HG03571 (cell line): ENCODE data around the gene GPR65.

ENCODE experiments used
- ATAC-seq: cut with Tn5 transposase; IDR thresholded peaks from one replicate; pipeline ENCODE4 v1.9.1; 2021; ENCODE audit not compliant: unreplicated experiment

GPR65 gene, protein sequence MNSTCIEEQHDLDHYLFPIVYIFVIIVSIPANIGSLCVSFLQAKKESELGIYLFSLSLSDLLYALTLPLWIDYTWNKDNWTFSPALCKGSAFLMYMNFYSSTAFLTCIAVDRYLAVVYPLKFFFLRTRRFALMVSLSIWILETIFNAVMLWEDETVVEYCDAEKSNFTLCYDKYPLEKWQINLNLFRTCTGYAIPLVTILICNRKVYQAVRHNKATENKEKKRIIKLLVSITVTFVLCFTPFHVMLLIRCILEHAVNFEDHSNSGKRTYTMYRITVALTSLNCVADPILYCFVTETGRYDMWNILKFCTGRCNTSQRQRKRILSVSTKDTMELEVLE

DNA sequence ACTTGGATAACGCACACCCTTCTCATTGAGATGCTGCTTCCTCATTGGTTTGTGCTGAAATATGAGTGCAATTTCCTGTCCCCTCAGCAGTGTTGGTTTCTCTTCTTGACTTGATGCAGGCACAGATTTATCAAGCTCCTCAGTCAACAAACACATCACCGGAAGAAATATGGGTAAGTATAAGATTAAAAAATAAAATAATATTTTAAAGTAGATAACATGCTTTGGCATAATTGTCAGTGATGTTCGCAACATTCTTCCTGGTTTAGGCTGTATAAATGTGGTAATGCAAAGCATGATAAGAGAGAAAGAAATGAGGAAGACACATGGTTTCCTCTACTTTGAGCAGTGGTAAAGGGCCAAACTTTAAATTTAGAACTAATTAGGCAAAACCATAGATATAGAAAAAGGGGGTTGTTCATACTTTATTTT, at the start of gene GPR65:
Gene GPR65 (plus strand): TSS at position 86 of the 432 bp plus-strand sequence. CDS start 5,713 bp downstream, outside the sequence.
- peak; percentile 70 for ATAC-seq

DNA sequence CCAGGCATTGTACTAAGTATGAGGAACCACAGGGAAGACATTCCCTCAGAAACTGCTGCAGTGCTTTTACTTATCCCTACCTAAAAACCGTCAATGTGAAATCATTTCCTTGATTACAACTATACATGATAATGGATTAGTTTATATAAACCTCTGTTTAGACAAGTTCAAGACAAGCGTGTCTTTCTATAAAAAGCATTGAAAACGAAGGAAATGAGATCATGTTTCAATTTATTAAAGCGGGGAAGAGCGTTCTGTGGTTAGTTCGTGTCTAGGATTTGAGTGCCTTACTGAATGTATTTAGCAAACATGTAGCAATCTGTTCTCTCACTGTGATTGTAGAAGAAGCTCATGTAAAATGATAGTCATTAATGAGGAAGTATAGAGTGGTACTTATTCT, 49.4 kb upstream of the GPR65 start:
- no peak for ATAC-seq

DNA sequence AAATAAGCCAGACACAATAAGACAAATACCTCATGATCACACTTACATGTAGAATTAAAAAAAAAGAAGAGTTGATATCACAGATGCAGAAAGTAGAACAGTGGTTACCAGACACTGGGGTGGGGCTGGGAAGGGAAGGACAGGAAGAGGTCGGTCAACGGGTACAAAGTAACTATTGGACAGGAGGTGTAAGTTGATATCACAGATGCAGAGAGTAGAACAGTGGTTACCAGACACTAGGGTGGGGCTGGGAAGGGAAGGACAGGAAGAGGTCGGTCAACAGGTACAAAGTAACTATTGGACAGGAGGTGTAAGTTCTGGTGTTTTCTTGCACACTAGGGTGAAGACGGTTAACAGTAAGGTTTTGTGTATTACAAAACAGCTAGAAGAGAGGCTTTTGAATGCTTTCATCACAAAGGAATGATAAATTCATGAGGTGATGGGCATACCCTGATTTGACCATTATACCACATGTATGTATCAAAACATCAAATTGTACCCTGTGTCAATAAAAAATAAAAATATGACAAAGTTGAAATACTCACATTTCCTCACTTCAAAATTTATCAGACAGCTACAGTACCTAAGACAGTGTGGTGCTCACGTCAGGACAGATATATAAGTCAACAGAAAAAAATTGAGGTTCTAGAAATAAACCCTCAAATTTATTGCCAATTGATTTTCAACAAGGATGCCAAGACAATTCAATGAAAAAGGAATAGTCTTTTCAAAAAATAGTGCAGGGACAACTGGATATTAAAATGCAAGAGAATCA, 44.7 kb upstream of the GPR65 start:
- ATAC-seq = no peak

DNA sequence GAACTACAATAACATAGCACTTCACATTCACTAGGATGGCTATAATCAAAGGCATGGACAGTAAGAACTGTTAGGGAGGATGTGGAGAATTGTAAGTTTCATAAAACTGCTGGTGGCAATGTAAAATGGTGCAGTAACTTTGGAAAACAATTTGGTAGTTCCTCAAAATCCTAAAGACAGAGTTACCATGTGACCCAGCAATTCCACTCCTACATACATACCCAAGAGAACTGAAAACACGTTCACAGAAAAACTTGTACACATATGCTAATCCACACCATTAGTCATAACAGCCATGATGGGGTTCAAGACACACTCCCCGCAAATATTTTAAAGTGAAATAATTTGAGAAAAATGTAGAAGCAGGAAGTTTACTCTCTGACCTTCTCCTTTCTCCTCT, 43.7 kb upstream of the GPR65 start:
- no peak for ATAC-seq

DNA sequence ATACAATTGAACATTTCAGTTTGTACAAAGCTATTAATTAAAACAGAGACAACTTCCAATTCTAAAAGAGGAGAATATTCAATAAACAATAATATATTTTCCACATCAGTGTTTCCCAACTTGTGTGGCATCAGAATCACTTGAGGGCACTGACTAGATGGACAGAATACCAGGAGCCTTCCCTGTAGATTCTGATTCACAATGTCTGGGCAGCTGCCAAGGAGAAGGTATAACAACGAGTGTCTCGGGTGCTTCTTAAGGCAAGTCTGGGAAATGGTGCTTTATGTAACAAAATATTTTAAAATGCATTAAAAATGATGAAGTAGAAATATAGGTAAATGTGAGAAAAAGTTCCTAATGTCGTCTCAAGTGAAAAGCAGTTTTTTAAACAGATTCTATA, 38.1 kb upstream of the GPR65 start:
- ATAC-seq = no peak

DNA sequence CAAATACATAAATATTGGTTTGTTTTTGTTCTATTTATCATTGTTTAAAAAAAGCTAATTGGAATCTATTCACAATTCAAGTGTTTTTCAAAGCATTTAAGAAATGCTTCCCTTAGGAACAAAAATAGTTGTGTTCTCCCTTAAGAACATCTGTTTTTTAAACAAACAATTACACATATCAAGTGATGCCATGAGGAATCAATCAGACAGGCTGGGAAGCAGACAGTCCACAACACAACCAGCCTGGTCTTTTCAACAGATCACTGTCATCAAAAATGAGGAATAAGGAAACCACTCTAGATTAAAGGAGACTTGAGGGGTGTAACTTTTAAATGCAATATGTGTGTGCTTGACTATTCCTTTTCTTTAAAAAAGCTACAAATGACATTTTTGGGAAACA, 37.4 kb upstream of the GPR65 start:
- ATAC-seq = no peak

DNA sequence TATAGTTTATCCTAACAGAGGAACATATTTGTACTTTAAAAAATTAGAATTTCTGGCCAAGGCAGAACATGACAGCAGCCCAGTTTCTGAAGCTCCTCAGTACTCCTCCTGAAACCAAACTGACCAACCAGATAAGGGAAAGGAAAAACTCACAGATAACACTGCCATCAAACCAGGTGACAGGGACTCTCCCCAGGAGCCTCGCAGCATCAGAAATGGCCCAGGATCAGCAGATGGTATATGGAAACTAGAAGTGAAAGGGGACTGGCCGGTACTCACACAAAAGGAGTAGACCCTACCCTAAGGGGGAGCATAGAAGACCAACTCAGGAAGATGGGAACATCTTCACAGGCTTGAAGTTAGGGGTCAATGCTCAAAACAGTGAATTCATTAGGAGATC, 33.9 kb upstream of the GPR65 start:
- no peak for ATAC-seq

DNA sequence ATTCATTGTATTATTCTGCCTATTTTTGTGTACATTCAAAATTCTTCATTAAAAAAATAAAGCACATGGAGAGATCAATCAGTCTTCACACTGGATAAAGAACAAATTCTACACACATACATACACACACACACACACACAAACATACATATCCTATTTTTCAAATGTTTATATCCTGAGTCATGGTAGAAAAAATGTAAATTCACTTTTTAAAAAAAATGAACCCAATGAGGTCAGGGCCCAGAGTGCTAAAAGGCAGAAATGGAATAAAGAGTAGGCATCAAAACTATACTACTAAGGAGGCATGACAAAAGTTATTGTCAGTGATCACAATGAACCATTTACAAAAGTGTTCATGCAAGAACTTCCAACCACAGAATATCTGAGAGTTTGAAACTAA, 29.3 kb upstream of the GPR65 start:
- ATAC-seq = no peak

DNA sequence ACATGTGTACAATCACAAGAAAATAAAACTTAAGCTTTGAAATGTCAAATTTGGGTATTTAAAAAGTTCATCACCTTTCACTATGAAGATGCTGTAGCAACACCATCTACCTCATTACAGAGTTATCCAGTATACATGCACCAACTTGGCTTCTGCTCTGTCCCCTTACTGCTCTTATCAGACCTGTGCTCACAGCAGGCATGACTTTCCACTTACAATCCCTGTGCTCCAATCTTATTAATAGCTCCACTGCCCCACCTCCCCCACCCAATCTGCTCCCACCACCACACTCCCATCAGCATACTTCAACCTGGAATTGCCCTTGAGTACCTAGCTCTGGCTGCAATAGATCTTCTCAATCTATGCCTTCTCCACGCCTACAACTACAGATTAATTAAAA, 25.2 kb upstream of the GPR65 start:
- ATAC-seq = no peak

DNA sequence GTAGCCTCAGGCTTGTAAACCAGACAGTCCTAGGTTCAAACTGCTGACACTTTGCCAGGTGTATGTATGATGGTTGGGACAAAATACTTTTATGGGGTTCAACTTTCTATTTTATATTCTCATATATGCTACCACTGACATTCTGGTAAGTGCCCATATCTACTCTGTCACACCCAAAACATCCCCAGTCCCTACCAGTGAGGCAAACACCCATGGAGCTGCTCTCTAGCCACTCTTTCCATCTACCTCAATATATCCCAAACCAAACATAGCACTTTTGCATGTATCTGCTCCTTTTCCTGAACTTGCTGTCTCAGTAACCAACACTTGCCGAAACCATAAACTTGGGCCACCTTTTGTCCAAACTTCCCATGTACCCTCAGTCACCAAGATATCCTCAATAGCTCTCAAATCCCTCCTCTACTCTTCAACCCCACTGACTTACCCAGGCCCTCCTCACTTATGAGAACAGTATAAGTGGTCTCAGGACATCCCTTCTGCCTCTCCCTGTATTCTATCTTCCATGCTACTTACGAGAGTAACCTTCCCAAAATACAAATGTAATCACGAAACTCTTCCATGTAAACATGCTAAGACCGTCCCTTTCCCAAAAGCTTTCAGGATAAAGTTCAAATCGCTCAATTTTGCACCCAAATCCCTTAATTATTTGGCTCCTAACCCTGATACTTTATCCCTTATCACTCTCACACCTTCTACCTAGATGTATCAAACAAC, 15.5 kb upstream of the GPR65 start:
- ATAC-seq = no peak

DNA sequence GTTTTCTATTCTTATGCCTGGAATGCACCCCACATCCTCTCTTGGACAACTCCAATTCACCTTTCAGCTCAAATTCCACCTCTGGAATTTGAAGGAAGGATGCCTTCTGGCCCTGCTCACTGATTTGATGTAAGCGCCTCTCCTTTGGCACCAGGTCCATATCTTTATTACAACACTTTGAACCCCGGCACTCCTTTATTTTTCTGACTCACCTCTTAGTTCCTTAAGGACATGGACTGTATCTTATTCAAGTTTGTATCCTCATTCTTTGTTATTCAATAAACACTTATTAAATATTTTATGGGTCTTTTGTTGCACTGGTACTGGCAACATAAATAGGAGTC, 15.0 kb upstream of the GPR65 start:
- no peak for ATAC-seq

DNA sequence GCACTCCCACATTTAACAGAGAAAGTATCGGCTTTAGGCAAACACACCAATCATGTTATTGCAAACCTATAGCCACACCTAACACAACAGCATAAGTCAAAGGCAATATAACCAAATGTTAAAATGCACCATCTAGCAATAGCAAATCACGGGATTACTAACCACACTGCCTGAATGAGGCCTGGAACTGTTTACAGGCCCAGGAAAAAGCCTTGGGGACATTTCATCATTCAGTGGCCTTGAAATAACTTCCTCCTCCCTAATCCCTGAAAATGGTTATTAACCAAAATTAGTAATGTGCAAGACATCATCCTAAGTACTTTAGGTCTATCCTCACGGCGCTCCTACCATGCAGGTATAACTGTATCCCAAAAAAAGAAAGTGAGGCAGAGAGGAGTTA, 14.3 kb upstream of the GPR65 start:
- ATAC-seq = no peak

DNA sequence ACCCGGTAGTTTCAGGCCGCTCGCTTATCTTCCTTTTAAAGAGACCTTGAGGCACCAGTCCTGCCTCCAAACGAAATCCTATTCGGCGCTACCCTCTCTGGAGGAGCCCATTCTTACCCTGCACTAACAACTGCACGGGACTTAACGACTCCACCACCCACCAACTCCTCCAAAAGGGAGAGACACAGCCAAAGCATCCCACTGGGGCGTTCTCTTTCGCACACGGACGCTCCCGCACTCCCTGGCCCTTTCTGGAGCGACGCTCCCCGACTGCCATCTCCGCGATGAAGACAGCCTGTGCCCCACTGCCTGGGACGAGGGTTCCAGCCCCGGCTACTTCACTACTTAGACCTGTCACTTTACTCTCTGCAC, 12.6 kb upstream of the GPR65 start:
- ATAC-seq = peak; percentile 1

DNA sequence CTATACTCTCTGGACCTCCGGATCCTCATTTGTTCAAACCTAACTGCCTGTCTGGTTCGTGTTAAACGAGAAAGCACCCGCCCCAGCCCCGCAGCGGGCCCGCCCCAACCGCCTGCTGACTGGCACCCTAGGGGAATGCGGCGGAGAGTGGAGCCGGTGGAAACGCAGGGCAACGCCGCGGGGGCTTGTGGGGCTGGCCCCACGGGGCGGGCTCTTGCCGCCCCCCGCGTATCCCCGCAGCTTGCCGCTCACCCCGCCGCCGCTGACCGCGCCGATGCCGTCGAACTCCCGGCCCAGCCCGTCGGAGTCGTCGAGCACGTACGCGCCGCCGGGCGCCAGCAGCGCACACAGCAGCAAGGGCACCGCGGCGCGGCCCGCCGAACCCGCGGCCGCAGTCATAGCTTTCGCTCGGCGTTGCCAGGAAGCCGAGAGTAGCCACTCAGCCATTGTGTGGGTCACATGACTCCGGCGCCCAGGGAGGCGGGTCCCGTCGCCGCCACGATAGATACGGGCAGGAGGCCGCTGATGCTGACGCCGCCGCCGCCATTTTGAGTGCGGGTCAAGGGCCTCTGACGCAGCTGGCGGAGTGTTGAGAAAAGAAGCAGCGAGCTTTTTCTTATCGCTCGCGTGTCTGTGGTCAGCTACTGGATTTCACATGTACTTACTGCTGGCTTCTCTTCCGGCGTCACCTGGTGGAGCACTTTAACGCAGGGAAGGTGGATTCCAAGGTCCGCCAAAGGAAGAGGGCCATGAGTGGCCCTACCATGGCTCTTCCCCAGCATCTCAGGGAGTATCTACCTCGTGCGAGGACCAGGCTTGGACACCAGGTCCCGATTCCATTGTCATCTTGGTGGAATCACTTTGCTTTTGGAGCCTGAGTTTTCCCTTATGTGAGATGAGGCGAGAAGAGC, 12.0 kb upstream of the GPR65 start, which contains the start of gene GALC:
Gene GALC (minus strand): TSS at position 465 of the 911 bp plus-strand sequence. CDS start 18 bp downstream, at position 447.
- ATAC-seq = peak; percentile 89

DNA sequence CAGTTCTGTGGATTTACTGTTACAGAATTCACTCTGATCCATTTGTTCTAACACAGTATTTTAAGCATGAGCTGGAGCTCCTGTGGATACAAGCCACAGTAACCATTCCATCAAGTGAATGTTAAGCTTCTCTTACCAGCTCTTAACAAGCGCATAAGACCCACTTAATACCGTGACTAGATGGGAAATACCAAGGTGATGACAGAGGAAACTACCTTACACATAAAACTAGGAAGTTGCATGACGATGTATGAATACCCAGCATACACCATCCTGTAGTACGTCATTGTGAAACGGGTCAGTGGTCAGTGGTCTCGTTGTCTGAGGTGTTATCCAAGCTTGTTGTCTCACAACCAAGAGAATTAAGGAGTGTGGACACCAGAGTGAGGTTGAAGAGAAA, 10.0 kb upstream of the GPR65 start:
- peak; percentile 38 for ATAC-seq

DNA sequence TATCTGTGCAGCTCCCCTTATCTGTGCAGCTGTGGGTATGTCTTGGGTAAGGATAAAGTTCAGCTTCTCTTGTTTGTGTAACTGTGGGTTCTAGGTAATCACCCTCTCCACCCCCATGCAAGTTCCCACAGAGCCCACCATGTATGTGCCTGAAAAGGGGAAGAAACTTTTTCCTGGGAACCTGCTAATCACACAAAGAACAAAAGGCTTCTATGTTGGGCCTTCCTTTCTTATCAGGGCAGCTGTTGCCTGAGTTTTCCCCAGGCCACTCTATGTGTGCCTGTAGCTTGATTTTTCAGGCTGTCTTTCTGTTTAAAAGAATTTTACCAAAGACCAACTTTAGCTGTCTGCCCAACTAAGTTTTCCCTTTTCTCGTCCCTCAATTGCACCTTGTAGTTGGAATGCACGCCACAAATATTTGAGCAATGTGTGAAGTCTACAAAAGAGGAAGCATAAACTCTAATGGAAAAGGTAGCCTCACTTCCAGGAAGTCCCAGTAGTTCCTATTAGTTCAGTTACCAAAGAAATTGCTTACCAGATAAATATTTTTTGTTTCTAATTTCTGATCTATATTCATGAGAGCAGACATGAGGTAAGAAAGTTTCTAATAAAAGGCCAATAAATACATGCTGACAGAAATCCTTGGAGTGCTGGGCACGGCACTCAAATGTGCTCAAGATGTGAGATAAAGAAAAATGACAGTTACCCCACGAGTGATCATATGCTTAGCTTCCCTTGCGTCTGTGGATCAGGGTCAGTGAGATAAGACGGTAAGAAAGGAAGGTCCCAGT, 9.2 kb upstream of the GPR65 start:
- ATAC-seq = no peak

DNA sequence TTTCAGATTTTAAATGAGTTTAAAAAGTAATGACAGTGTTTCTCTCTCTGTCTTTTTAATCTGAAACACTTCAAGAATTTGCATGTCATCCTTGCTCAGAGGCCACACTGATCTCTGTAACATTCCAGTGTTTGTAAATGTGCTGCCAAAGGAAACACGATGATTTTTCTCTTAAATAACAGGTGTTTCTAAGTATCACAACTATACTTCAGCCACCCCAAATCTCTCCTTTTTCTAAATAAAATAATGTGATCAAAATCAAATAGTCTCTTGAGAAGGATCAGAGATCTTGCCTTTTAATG, 8.7 kb upstream of the GPR65 start:
- ATAC-seq = no peak

DNA sequence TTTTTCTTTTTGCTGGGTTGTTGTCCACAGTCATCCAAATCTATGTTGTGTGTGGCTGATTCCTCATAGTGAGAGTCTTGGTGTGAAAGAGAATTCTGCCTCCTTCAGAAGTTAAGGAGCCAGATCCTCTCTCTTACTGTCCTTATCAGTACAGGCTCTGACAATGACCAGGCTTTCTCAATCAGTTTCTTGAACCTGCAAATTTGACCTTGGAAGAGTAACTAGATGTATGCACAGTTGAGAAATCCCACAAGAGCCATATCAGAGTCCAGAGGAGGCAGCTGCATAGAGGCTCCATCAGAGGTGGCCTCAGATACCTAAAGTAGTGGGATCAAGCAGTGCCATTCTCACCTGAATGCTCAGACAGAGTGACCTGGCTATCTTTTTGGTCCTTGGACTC, 6.5 kb upstream of the GPR65 start:
- no peak for ATAC-seq

DNA sequence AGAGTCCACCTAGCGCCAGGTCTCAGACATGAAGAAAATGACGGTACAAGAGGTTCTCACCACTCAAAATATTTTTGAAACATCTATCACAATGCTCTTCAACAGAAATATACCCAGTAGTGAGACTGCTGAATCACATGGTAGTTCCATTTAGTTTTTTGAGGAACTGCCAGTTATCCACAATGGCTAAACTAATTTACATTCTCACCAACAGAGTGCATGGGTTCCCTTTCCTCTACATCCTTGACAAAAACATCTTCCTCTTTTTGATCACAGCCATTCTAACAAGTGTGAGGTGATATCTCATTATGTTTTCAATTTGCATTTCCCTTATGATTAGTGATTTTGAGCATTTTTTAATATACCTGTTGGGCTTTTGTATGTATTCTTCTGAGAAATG, 5.7 kb upstream of the GPR65 start:
- ATAC-seq = no peak

DNA sequence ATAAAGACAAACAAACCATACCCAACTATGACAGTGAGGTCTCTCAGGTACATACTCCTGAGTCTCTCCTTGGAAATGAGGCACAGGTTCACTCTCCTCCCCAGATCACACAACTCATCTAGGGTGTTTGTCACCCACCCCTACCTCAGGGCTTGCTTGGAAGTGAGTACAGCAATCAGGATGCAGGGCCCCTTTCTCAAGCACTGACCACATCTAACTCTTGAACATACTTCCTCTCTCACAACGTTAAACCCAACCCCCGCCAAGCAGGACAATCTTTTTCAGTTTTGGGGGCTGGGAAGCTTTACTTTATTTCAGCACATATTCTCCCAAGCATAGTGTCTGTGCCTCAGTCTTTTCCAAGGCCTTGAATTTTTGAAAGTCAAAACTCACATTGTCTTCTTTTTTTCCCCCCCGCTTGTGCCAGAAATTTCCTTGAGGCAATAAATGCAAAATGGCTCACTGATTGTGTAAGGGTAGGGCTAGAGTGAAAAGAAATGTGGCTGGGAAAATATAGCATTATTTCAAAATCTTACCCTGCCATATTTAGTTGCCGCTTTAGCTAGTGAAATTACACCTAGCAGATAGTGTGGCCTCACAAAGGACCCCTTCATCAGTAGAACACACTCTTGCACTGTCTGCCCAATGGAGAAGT, 2.4 kb upstream of the GPR65 start:
- ATAC-seq = peak; percentile 19
